K562 (cell line): Measurements from ENCODE around the gene NFATC3. TPM values are rescaled to one million over a fixed set of nuclear protein-coding genes. Genes with fewer than 3 reads are reported as not detected.
A peak's percentile ranks its signal among the peaks of the same experiment; 100 is the strongest.

Experiments
- ATAC-seq: fragments of 200-7000 bp; cut with Tn5 transposase; 3 replicates; pipeline ENCODE4 v1.9.1; 2020; ENCODE audit warnings: moderate library complexity
- BruUV-seq: library from RNA; stranded (reverse); fragments of 400-500 nt; replicated peaks from 2 replicates; lab custom pipeline; 2021; lab: Mats Ljungman, UMichigan
- CTCF ChIA-PET: fragments of 300-600 bp; formaldehyde crosslinking; extraction: SDS; loops from one replicate; lab custom pipeline; 2021; ENCODE audit warnings: low intra/inter-chr PET ratio; lab: Yijun Ruan, JAX
- POLR2A ChIA-PET: fragments of 300-600, 350-650 bp; sonication (Branson Sonifier 250); formaldehyde crosslinking; extraction: SDS; loops from one replicate; lab custom pipeline; 2021; ENCODE audit warnings: antibody characterized with exemption, inconsistent platforms; lab: Yijun Ruan, JAX
- DNase-seq, 4 experiments: peaks; one replicate each; pipeline versions ENCODE4 v3.0.0 to v3.0.0-alpha.2; 2011 to 2018; ENCODE audit warnings: low spot score in 3 of 4, mixed read lengths in 3 of 4; ENCODE audit errors: extremely low read depth in 1 of 4
- FAIRE-seq: peaks from 2 replicates; lab custom pipeline; 2011; peaks lifted over from hg19 to GRCh38; lab: Jason Lieb, UNC
- H2AFZ ChIP-seq: 2 replicates; pipeline ENCODE4 v1.6.0; 2011; ENCODE audit warnings: low read depth, low read length, control low read depth, inconsistent platforms
- H3K27ac ChIP-seq: fragments of 200-600 bp; 3 replicates; pipeline ENCODE4 v1.8.0; 2011; ENCODE audit warnings: low read depth, mild to moderate bottlenecking, control low read depth, inconsistent platforms, low read length, moderate library complexity, mixed read lengths; ENCODE audit errors: extremely low read depth
- H3K27me3 ChIP-seq, 2 experiments: fragments of 300-600 bp in 1 of 2; 2 replicates in 1 of 2; 3 replicates in 1 of 2; pipeline versions ENCODE4 v1.6.0 to v1.8.0; 2011; ENCODE audit warnings: inconsistent platforms in 2 of 2, low read length in 2 of 2, mild to moderate bottlenecking in 1 of 2, mixed read lengths in 1 of 2, moderate library complexity in 1 of 2; ENCODE audit not compliant: control insufficient read depth in 2 of 2, insufficient read depth in 2 of 2
- H3K36me3 ChIP-seq: fragments of 300-600 bp; 3 replicates; pipeline ENCODE4 v1.8.0; 2011; ENCODE audit warnings: mild to moderate bottlenecking, low read length, inconsistent platforms; ENCODE audit not compliant: control insufficient read depth, insufficient read depth
- H3K4me1 ChIP-seq, 2 experiments: fragments of 200-600 bp in 1 of 2; replicated peaks in 1 of 2; 2 replicates in 1 of 2; 3 replicates in 1 of 2; pipeline versions ENCODE4 v1.5.1 to v1.8.0; 2011; ENCODE audit warnings: inconsistent platforms in 2 of 2, low read length in 2 of 2, mild to moderate bottlenecking in 1 of 2, mixed read lengths in 1 of 2, moderate library complexity in 1 of 2; ENCODE audit not compliant: control insufficient read depth in 2 of 2, insufficient read depth in 2 of 2
- H3K4me2 ChIP-seq: 2 replicates; pipeline ENCODE4 v1.6.1; 2011; ENCODE audit warnings: low read length, control low read depth, inconsistent platforms, mixed read lengths; ENCODE audit not compliant: insufficient read depth
- H3K4me3 ChIP-seq: fragments of 200-600 bp; sonication (generic), shearing (Covaris generic); 2 replicates; pipeline ENCODE4 v1.5.1; 2016; ENCODE audit warnings: control low read depth, inconsistent platforms
- H3K79me2 ChIP-seq: fragments of 200-600 bp; 3 replicates; pipeline ENCODE4 v1.8.0; 2011; ENCODE audit warnings: low read length, inconsistent platforms; ENCODE audit not compliant: control insufficient read depth, insufficient read depth
- H3K9ac ChIP-seq, 2 experiments: 2 replicates each; pipeline versions ENCODE4 v1.6.0 to v1.6.1; 2011; ENCODE audit warnings: low read depth in 2 of 2, low read length in 2 of 2, control low read depth in 1 of 2, inconsistent platforms in 1 of 2, mild to moderate bottlenecking in 1 of 2, mixed read lengths in 1 of 2; ENCODE audit not compliant: insufficient read depth in 1 of 2
- H3K9me1 ChIP-seq: one replicate; pipeline ENCODE4 v1.6.0; 2011; ENCODE audit warnings: inconsistent platforms, mild to moderate bottlenecking, low read length, moderate library complexity; ENCODE audit not compliant: control insufficient read depth, insufficient read depth
- H3K9me3 ChIP-seq: replicated peaks from 2 replicates; pipeline ENCODE4 v1.5.1; 2011; ENCODE audit warnings: low read depth, low read length, inconsistent platforms; ENCODE audit not compliant: control insufficient read depth, insufficient read depth
- H4K20me1 ChIP-seq: replicated peaks from 2 replicates; pipeline ENCODE4 v1.6.1; 2011; ENCODE audit warnings: low read length, inconsistent platforms, mixed read lengths; ENCODE audit not compliant: control insufficient read depth, insufficient read depth
- ZNF121 ChIP-seq: sonication (generic); formaldehyde crosslinking; conservative IDR thresholded peaks from 2 replicates; pipeline ENCODE4 v1.8.0; 2022; ENCODE audit warnings: missing genetic modification reagents
- WGBS: fragments of 100-300 bp; shearing (Covaris generic); methylation state at CpG from one replicate; pipeline ENCODE4 v1.1.6; 2016; ENCODE audit warnings: low coverage, mixed read lengths; ENCODE audit not compliant: insufficient coverage; ENCODE audit errors: missing lambda C conversion rate; 5-methylcytosine and 5-hydroxymethylcytosine counted together
- in situ Hi-C: fragments of 300-500 bp; cut with MboI; formaldehyde crosslinking; loops from 4 replicates; pipeline ENCODE4 v1.15.0; 2018; ENCODE audit warnings: inconsistent platforms, mixed read lengths
- intact Hi-C: fragments of 100-400 bp; cut with micrococcal nuclease; formaldehyde crosslinking; loops from 2 replicates; pipeline ENCODE4 v1.14.2; 2022
- polyA plus RNA-seq, 8 experiments: library from polyadenylated mRNA; depleted of rRNA in 4 of 8; stranded (reverse) in 5 of 8; unstranded in 3 of 8; fragments of >200 nt; fragmentation: Nextera tagmentation in 2 of 8; fragmentation: Illumina TruSeq in 1 of 8; extraction: Ambion mirVana in 2 of 8; extraction: Trizol in 1 of 8; gene quantifications; 2 replicates each; pipeline versions ENCODE4 v1.2.1 to v1.2.3, GENCODE V29; 2011 to 2014; ENCODE audit warnings: inconsistent platforms in 1 of 8, missing spikeins in 1 of 8
- total RNA-seq, 7 experiments: library from RNA; depleted of rRNA in 6 of 7; stranded (reverse); fragments of >200 nt in 6 of 7; fragmentation: Illumina TruSeq in 2 of 7; extraction: Trizol in 2 of 7; gene quantifications; 2 replicates each; pipeline versions ENCODE4 v1.2.1 to v1.2.3, GENCODE V29; 2011 to 2021; ENCODE audit warnings: low replicate concordance in 1 of 7
- TF ChIP-seq, protein P1 (sequence below): fragments of 250-450 bp; sonication (Bioruptor Pico); IDR thresholded peaks from 2 replicates; pipeline ENCODE4 v1.8.0; 2022; ENCODE audit warnings: inconsistent platforms, mild to moderate bottlenecking, moderate library complexity, borderline replicate concordance
- TF ChIP-seq, protein P2 (sequence below): sonication (generic); formaldehyde crosslinking; IDR thresholded peaks from 2 replicates; pipeline ENCODE4 v1.8.0; 2022; ENCODE audit warnings: missing genetic modification reagents, mild to moderate bottlenecking, moderate library complexity, borderline replicate concordance

Gene NFATC3
- total and polyA plus RNA-seq, 9 of the 15 experiments (the other 6 are each of a cell fraction or from before 2014, with no cell fraction given), result 15.7 to 98.4 (median 59.4) TPM

GRCh38 chr16:68071518-68071901 is 13.7 kb upstream of the NFATC3 start:
- TF ChIP-seq, protein P1, sequence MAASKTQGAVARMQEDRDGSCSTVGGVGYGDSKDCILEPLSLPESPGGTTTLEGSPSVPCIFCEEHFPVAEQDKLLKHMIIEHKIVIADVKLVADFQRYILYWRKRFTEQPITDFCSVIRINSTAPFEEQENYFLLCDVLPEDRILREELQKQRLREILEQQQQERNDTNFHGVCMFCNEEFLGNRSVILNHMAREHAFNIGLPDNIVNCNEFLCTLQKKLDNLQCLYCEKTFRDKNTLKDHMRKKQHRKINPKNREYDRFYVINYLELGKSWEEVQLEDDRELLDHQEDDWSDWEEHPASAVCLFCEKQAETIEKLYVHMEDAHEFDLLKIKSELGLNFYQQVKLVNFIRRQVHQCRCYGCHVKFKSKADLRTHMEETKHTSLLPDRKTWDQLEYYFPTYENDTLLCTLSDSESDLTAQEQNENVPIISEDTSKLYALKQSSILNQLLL (CRISPR knock-in tag), result no peak
- TF ChIP-seq, protein P2, sequence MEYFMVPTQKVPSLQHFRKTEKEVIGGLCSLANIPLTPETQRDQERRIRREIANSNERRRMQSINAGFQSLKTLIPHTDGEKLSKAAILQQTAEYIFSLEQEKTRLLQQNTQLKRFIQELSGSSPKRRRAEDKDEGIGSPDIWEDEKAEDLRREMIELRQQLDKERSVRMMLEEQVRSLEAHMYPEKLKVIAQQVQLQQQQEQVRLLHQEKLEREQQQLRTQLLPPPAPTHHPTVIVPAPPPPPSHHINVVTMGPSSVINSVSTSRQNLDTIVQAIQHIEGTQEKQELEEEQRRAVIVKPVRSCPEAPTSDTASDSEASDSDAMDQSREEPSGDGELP (CRISPR knock-in tag), result no peak
- TF ChIP-seq ZNF121 (CRISPR knock-in tag), result peak; percentile 79
- no TSS peak for BruUV-seq
- no peaks in the 10 kb centered on the region for H3K9me3 ChIP-seq
- intact Hi-C loops (no loop called here), in situ Hi-C loops (loop anchor here (10.0 kb wide), 1 partner anchor 153 kb away; no protein-coding TSS in a partner anchor)
- ChIA-PET POLR2A (interaction anchor here (1.0 to 5.3 kb wide), 4 partner anchors 8 to 29 kb away, joined by 4 to 33 read pairs (median 4); partner anchors contain the start of gene NFATC3), CTCF (interaction anchor here (0.7 kb wide), 1 partner anchor 157 kb away, joined by 3 read pairs; no protein-coding TSS in a partner anchor)
- no peak overlapping the region for H2AFZ ChIP-seq
- no peak for FAIRE-seq
- no peaks in the 10 kb centered on the region for H4K20me1 ChIP-seq
- peaks cover 80% of the 10 kb centered on the region; the same call in 2 of the 3 replicates for H3K36me3 ChIP-seq
- H3K4me1 ChIP-seq, result peaks cover 9% of the 10 kb centered on the region in 2 experiments; a peak in 4 of 5 replicates
- no peak overlapping the region for H3K4me2 ChIP-seq
- no peaks in the 10 kb centered on the region for H3K27me3 ChIP-seq
- no peaks in the 10 kb centered on the region for H3K79me2 ChIP-seq
- ATAC-seq, result no peak
- 67% methylated on average over 1 of the region's 1 CpG for WGBS
- H3K27ac ChIP-seq, result no peak overlapping the region
- H3K4me3 ChIP-seq, result no peak overlapping the region
- DNase-seq, result no peak
- H3K9ac ChIP-seq, result no peak overlapping the region
- no peaks in the 10 kb centered on the region for H3K9me1 ChIP-seq
